Neural cell (in vitro differentiated cells): ENCODE measurements around the gene LDLRAD3.

Source experiments
- CTCF ChIP-seq: fragments of 450-650 bp; IDR thresholded peaks from 2 replicates; pipeline ENCODE4 v1.5.1; 2014; ENCODE audit warnings: antibody characterized with exemption, mild to moderate bottlenecking, moderate library complexity; ENCODE audit not compliant: poor library complexity, severe bottlenecking
- POLR2AphosphoS5 ChIP-seq: IDR thresholded peaks from 2 replicates; pipeline ENCODE4 v1.6.1; 2012

- no peak for TF ChIP-seq POLR2AphosphoS5
- no peak for TF ChIP-seq CTCF
These were observed 204.8 kb downstream of the LDLRAD3 start for GRCh38 chr11:36148701-36149100.
